NCI-H187 treated with DMSO at 0.1 percent for 48 hours (cell line): ENCODE data around the gene TBC1D4.
"Not testable (repeated sequence)": the region's sequence is repeated elsewhere in the genome, so short reads cannot be mapped to it uniquely, and the experiment has no call there.

Source experiments
- DNase-seq: peaks from one replicate; lab custom pipeline; 2025; lab: John Stamatoyannopoulos, UW

TBC1D4 gene

GRCh38 chr13:75264611-75265010 is 217.4 kb downstream of the TBC1D4 start:
- no peak for DNase-seq

- no peak for DNase-seq
Observed at GRCh38 chr13:75263741-75264407, 218.1 kb downstream of the TBC1D4 start.

- DNase-seq: no peak
Observed at GRCh38 chr13:75258159-75258782, 223.7 kb downstream of the TBC1D4 start.

GRCh38 chr13:75256922-75257321 is 225.0 kb downstream of the TBC1D4 start:
- no peak for DNase-seq

- no peak for DNase-seq
Observed at GRCh38 chr13:75255653-75256052, 226.3 kb downstream of the TBC1D4 start.

- DNase-seq: no peak
Observed at GRCh38 chr13:75255147-75255546, 226.8 kb downstream of the TBC1D4 start.

- no peak for DNase-seq
Observed at GRCh38 chr13:75251188-75251587, 230.8 kb downstream of the TBC1D4 start.

GRCh38 chr13:75250526-75251178 is 231.3 kb downstream of the TBC1D4 start:
- no peak for DNase-seq

GRCh38 chr13:75245578-75245977 is 236.4 kb downstream of the TBC1D4 start:
- DNase-seq: not testable (repeated sequence)

GRCh38 chr13:75240240-75240639 is 241.7 kb downstream of the TBC1D4 start:
- not testable (repeated sequence) for DNase-seq

- no peak for DNase-seq
Observed at GRCh38 chr13:75236774-75237173, 245.2 kb downstream of the TBC1D4 start.
